Memory B cell (primary cell): Measurements from ENCODE around the gene QKI.
"Not testable (repeated sequence)": the region's sequence is repeated elsewhere in the genome, so short reads cannot be mapped to it uniquely, and the experiment has no call there.

ENCODE experiments used
- ATAC-seq: fragments of 150-1000 bp; cut with Tn5 transposase; 2 replicates; pipeline ENCODE4 v1.10.0; 2021; ENCODE audit warnings: low read depth, mild to moderate bottlenecking, moderate library complexity
- DNase-seq, 2 donors: peaks; one replicate each; pipeline ENCODE4 v3.0.0; 2022; ENCODE audit warnings: low spot score in 2 of 2
- H3K27ac Mint-ChIP-seq: one replicate; pipeline ENCODE4 v1.8.0; 2022; ENCODE audit warnings: mild to moderate bottlenecking, moderate library complexity, mixed read lengths
- H3K27me3 Mint-ChIP-seq: one replicate; pipeline ENCODE4 v1.8.0; 2022; ENCODE audit warnings: mixed read lengths
- H3K36me3 Mint-ChIP-seq: one replicate; pipeline ENCODE4 v1.8.0; 2022; ENCODE audit warnings: mild to moderate bottlenecking, mixed read lengths
- H3K4me1 Mint-ChIP-seq: one replicate; pipeline ENCODE4 v1.8.0; 2022; ENCODE audit warnings: mixed read lengths
- H3K4me3 Mint-ChIP-seq: one replicate; pipeline ENCODE4 v1.8.0; 2022; ENCODE audit warnings: mild to moderate bottlenecking, moderate library complexity, mixed read lengths
- H3K9me3 Mint-ChIP-seq: one replicate; pipeline ENCODE4 v1.8.0; 2022; ENCODE audit warnings: mixed read lengths

Gene QKI

GRCh38 chr6:163429858-163430448 is 15.4 kb downstream of the QKI start:
- no peak for ATAC-seq
- Mint-ChIP-seq H3K27me3 (no peaks in the 10 kb centered on the region), H3K4me3 (no peak overlapping the region), H3K4me1 (peaks cover 34% of the 10 kb centered on the region), H3K27ac (no peak overlapping the region), H3K9me3 (no peaks in the 10 kb centered on the region), H3K36me3 (no peaks in the 10 kb centered on the region)
- no peak for DNase-seq

DNA sequence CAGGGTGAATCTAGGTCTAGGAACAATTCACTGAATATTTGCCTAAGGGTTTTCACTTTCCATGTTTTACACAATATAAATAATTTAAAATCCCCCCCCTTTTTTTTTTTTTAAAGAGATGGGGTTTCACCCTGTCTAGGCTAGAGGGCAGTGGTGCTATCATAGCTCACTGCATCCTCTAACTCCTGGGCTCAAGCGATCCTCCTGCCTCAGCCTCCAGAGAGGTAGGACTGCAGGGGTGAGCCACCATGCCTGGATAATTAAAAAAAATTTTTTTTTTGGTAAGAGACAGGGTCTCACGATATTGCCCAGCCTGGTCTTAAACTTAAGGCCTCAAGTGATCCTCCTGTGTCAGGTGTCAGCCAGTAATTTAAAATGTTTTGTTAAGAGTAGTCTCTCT is 17.8 kb downstream of the QKI start:
- Mint-ChIP-seq H3K36me3 (peaks cover 3% of the 10 kb centered on the region), H3K4me1 (peaks cover 37% of the 10 kb centered on the region), H3K4me3 (no peak overlapping the region), H3K27ac (no peak overlapping the region), H3K27me3 (no peaks in the 10 kb centered on the region), H3K9me3 (peaks cover 2% of the 10 kb centered on the region)
- ATAC-seq (no peak), DNase-seq (no peak)

DNA sequence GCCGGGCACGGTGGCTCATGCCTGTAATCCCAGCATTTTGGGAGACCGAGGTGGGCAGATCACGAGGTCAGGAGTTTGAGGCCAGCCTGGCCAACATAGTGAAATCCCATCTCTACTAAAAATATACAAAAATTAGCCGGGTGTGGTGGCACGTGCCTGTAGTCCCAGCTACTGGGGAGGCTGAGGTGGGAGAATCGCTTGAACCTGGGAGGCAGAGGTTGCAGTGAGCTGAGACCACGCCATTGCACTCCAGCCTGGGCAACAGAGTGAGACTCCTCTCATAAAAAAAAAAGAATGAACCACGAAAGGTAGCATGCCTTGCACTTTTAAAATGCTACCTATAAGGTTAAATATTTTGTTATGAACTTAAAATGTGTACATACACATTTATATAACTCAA is 19.0 kb downstream of the QKI start:
- H3K27ac Mint-ChIP-seq, H3K4me3 Mint-ChIP-seq, H3K9me3 Mint-ChIP-seq: not testable (repeated sequence)

DNA sequence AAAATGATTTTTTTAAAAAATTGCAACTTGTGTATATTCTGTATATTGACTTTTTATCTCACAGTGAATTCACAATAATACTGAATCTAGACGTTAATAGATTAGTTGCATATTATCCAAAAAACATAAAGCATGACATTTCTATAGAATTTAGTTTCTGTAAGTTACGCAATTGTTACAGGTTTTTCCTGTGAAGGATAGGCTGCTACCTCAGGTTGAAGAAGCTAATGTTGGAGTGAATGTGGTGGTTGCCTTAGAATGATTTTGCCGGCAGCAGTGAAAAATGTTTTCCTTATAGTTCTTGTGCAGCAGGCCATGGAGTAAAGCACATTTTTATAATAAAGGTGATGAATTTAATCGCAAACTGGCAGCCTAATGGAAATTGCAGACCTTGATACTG is 20.5 kb downstream of the QKI start:
- ATAC-seq (no peak), DNase-seq (no peak)
- H3K4me1 Mint-ChIP-seq, result peaks cover 37% of the 10 kb centered on the region
- H3K9me3 Mint-ChIP-seq, result peaks cover 2% of the 10 kb centered on the region
- no peak overlapping the region for H3K4me3 Mint-ChIP-seq
- H3K27ac Mint-ChIP-seq, result no peak overlapping the region
- peaks cover 7% of the 10 kb centered on the region for H3K36me3 Mint-ChIP-seq
- H3K27me3 Mint-ChIP-seq, result no peaks in the 10 kb centered on the region

More for the DNA sequence above, 19.0 kb downstream of the QKI start:
- not testable (repeated sequence) for H3K27me3 Mint-ChIP-seq, DNase-seq, ATAC-seq, H3K36me3 Mint-ChIP-seq
- peaks cover 34% of the 10 kb centered on the region for H3K4me1 Mint-ChIP-seq

DNA sequence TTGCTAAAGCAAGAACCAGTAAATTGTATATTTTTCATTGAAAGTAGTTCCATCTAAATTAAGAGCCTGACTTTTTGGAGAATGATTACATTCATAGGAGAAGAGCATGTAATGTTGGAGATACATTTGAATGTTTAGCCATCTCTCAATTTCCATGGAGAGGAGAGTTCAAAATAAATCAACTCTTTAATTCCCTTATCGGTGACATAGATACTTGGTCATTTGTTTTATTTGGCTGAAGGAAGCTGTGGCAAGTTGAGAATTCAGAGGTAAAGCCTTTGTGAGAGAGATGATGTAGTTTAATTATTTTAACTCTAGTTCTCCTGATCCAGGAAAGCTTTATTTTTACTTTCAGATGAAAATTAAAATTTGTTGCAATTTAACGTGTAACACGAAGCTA is 22.3 kb downstream of the QKI start:
- Mint-ChIP-seq H3K36me3 (peaks cover 7% of the 10 kb centered on the region), H3K4me3 (no peak overlapping the region), H3K4me1 (peaks cover 36% of the 10 kb centered on the region), H3K27me3 (no peaks in the 10 kb centered on the region), H3K9me3 (peaks cover 2% of the 10 kb centered on the region), H3K27ac (no peak overlapping the region)
- ATAC-seq (no peak), DNase-seq (no peak)

GRCh38 chr6:163437466-163437865 is 22.9 kb downstream of the QKI start:
- Mint-ChIP-seq H3K9me3 (peaks cover 2% of the 10 kb centered on the region), H3K27ac (no peak overlapping the region), H3K4me3 (no peak overlapping the region), H3K27me3 (no peaks in the 10 kb centered on the region), H3K4me1 (peaks cover 39% of the 10 kb centered on the region), H3K36me3 (peaks cover 7% of the 10 kb centered on the region)
- DNase-seq (no peak), ATAC-seq (no peak)

DNA sequence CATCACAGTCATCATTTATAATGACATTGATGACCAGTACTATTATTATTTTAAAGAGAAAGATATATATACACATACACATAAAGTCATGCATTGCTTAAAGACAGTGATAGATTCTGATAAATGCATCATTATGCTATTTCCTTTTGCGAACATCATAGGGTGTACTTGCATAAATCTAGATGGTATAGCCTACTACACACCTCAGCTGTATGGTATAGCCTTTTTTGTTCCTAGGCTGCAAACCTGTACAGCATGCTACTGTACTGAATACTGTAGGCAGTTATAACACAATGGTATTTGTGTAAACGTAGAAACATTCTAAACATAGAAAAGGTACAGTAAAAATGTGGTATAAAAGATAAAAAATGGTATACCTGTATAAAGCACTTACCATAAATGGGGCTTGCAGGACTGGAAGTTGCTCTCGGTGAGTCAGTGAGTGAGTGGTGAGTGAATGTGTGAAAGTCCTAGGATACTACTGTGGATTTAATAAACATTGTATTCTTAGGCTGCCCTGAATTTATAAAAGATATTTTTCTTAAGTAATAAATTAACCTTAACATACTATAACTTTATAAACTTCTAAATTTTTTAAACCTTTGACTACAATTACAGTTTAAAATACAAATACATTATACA is 23.9 kb downstream of the QKI start:
- ATAC-seq (no peak), DNase-seq (no peak)
- no peak overlapping the region for H3K4me3 Mint-ChIP-seq
- H3K4me1 Mint-ChIP-seq, result peaks cover 35% of the 10 kb centered on the region
- peaks cover 7% of the 10 kb centered on the region for H3K36me3 Mint-ChIP-seq
- peaks cover 2% of the 10 kb centered on the region for H3K9me3 Mint-ChIP-seq
- no peak overlapping the region for H3K27ac Mint-ChIP-seq
- no peaks in the 10 kb centered on the region for H3K27me3 Mint-ChIP-seq

DNA sequence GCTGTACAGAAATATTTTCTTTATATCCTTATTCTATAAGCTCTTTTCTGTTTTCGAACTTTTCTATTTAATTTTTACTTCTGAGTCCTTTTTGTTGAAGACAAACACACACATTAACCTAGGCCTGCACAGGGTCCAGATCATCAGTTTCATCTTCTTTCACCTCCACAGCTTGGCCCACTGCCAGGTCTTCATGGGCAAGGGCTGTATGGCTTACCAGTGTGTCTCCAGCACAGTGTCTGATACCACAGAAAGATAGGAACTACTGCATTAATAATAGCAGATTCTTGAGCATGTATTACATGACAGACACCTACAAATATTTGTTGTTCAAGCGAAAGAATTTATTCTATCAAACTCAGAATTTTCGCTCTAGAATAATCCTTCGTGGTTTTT is 24.4 kb downstream of the QKI start:
- ATAC-seq (no peak), DNase-seq (no peak)
- peaks cover 2% of the 10 kb centered on the region for H3K9me3 Mint-ChIP-seq

GRCh38 chr6:163439390-163439789 is 24.9 kb downstream of the QKI start:
- not testable (repeated sequence) for ATAC-seq, H3K27me3 Mint-ChIP-seq, H3K27ac Mint-ChIP-seq, H3K36me3 Mint-ChIP-seq, H3K9me3 Mint-ChIP-seq, H3K4me3 Mint-ChIP-seq, DNase-seq
- H3K4me1 Mint-ChIP-seq, result peaks cover 36% of the 10 kb centered on the region

More for the DNA sequence above, 24.4 kb downstream of the QKI start:
- peaks cover 7% of the 10 kb centered on the region for H3K36me3 Mint-ChIP-seq
- no peak overlapping the region for H3K4me3 Mint-ChIP-seq
- no peaks in the 10 kb centered on the region for H3K27me3 Mint-ChIP-seq
- no peak overlapping the region for H3K27ac Mint-ChIP-seq
- peaks cover 34% of the 10 kb centered on the region for H3K4me1 Mint-ChIP-seq

GRCh38 chr6:163439997-163440396 is 25.5 kb downstream of the QKI start:
- Mint-ChIP-seq H3K9me3 (peaks cover 2% of the 10 kb centered on the region), H3K4me1 (peaks cover 35% of the 10 kb centered on the region), H3K4me3 (no peak overlapping the region), H3K27ac (peak overlapping the region; percentile 0), H3K36me3 (peaks cover 7% of the 10 kb centered on the region), H3K27me3 (no peaks in the 10 kb centered on the region)
- DNase-seq (no peak), ATAC-seq (no peak)

- Mint-ChIP-seq H3K4me1 (peaks cover 27% of the 10 kb centered on the region), H3K9me3 (no peaks in the 10 kb centered on the region), H3K36me3 (peaks cover 5% of the 10 kb centered on the region), H3K27ac (no peak overlapping the region), H3K27me3 (no peaks in the 10 kb centered on the region), H3K4me3 (no peak overlapping the region)
- DNase-seq (no peak), ATAC-seq (no peak)
These were observed 27.8 kb downstream of the QKI start for GRCh38 chr6:163442336-163442735.

DNA sequence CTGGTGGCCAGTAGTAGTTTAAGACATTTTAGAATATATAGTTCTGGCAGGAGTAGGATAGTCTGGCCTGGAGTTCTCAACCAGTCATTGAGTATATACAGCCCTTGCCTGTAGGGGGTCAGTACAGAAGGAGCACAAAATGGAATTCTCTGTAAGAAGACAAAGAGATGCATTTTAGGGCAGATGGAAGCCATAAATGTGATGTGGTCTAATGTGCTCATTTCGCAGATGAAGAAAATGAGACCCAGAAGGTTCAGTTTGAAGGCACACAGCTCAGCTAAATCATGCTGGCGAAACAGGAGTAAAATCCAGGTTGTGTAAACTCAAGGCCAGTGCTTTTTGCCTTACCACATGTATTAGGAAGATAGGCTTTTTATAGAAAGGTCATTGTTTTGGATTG is 29.6 kb downstream of the QKI start:
- Mint-ChIP-seq H3K9me3 (no peaks in the 10 kb centered on the region), H3K4me3 (no peak overlapping the region), H3K36me3 (peaks cover 5% of the 10 kb centered on the region), H3K27ac (peak overlapping the region; percentile 28), H3K27me3 (no peaks in the 10 kb centered on the region), H3K4me1 (peaks cover 24% of the 10 kb centered on the region)
- DNase-seq (no peak), ATAC-seq (no peak)

- ATAC-seq, result no peak
- Mint-ChIP-seq H3K36me3 (no peaks in the 10 kb centered on the region), H3K4me3 (no peak overlapping the region), H3K9me3 (no peaks in the 10 kb centered on the region), H3K27ac (no peak overlapping the region), H3K27me3 (no peaks in the 10 kb centered on the region), H3K4me1 (peaks cover 25% of the 10 kb centered on the region)
- no peak for DNase-seq
These were observed 32.0 kb downstream of the QKI start for GRCh38 chr6:163446549-163446948.

GRCh38 chr6:163449076-163449475 is 34.6 kb downstream of the QKI start:
- Mint-ChIP-seq H3K4me3 (no peak overlapping the region), H3K27me3 (no peaks in the 10 kb centered on the region), H3K27ac (no peak overlapping the region), H3K36me3 (no peaks in the 10 kb centered on the region), H3K4me1 (peaks cover 18% of the 10 kb centered on the region), H3K9me3 (no peaks in the 10 kb centered on the region)
- DNase-seq, result no peak
- no peak for ATAC-seq

DNA sequence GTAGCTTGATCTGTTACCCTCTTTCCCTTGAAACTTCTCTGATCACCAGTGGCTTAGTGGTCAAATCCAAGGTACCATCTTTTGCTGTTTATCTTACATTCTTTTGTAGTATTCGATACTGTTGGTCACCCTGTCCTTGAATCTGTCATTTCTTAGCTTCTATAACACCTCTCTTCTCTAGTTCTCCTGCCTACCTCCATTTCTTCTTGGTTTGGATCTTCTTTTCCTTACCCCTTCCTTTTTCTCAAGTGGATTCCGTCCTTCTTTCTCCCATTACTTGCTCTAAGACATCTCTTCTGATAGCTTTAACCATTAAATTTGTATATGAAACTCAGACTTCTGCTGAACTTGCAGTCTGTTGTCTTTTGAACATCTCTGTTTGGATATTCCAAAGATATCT is 39.9 kb downstream of the QKI start:
- H3K4me3 Mint-ChIP-seq, result no peak overlapping the region
- H3K27me3 Mint-ChIP-seq, result no peaks in the 10 kb centered on the region
- peaks cover 46% of the 10 kb centered on the region for H3K4me1 Mint-ChIP-seq
- H3K9me3 Mint-ChIP-seq, result no peaks in the 10 kb centered on the region
- H3K27ac Mint-ChIP-seq, result no peak overlapping the region
- peaks cover 15% of the 10 kb centered on the region for H3K36me3 Mint-ChIP-seq
- DNase-seq, result no peak
- ATAC-seq, result no peak
